Aortic smooth muscle cell (primary cell): ENCODE results near the gene TUBB. TPM values are rescaled to one million over a fixed set of nuclear protein-coding genes. Genes with fewer than 3 reads are reported as not detected.

Experiments
- total RNA-seq: library from RNA; depleted of rRNA; stranded (reverse); fragments of >200 nt; gene quantifications from 2 replicates; pipeline ENCODE4 v1.2.3, GENCODE V29; 2014

Gene TUBB
- total RNA-seq, result 421 and 431 TPM in 2 replicates

DNA sequence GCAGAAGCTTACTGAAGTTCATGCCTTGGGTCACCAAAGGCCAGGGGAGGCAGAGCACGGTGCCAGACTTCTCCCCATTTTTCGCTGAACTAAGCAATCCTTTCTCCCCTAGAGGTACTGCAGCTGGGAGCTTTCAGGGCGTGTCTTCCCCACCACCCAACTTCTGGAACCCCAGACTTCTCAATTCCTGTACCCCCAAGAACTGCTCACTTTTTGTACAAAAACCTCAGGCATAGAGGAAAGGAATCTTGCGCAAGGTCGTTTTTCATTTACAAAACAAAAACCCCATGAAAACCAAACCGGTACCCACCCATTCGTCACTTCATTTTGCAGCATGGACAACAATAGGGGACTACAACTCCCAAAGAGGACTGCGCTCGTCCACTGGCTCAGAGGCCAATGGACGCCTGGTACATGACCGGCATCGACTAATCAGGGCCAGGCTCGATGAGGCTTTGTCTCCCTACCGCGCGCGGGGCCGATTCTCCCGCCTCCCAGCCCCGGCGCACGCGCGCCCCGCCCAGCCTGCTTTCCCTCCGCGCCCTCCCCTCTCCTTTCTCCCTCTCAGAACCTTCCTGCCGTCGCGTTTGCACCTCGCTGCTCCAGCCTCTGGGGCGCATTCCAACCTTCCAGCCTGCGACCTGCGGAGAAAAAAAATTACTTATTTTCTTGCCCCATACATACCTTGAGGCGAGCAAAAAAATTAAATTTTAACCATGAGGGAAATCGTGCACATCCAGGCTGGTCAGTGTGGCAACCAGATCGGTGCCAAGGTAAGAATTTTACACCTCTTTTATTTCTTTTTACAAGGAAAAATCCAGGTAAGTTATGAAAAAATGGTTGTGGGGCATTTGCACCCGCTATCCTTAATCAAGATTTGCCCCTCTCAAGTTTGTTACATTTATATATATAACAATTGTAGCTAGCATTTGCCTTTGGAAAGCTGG lies at the start of gene TUBB:
TSS of gene TUBB (plus strand) at position 562 of the 947 bp plus-strand sequence. CDS start at position 717, 155 bp downstream.

DNA sequence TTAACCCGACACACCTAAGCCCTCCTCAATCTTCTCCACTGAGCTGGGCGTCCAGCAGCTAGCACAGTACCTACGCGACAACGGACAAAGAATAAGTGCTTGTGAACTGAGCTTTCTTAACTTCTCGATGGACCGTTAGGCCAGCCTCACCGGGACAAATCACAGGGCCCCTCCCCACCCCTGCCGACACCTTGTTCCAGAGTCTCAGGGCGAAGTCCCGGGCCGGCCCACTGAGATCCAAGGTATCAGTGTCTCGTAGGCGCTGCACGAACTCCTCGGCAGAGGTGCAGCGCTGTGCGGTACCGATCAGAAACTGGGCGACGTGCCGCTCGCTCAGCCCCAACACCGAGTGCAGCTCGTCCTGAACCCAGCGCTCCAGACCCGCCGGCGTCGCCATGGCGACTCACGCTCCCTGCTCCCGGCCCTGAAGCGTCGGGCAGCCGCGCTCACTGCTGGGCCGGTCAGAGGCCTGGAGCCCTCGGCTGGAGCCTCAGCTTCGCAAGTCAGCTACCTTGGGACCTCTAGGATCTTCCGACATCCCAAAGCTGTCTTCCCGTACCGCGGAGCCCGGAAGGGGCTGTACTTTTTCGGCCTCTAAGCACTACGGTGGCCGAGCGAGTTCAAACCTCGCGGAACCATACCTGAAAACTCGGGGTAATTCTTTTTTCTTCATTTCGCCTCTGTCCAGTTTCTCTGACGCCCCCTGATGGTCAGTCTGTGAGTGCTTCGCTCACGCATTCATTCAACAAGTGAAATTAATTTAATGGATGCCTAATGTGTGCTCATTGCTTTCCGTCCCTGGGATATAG lies 47.5 kb upstream of the TUBB start, which contains the start of gene DHX16:
TSS of gene DHX16 (minus strand) at position 562 of the 809 bp plus-strand sequence. CDS start at position 397, 165 bp downstream.

DNA sequence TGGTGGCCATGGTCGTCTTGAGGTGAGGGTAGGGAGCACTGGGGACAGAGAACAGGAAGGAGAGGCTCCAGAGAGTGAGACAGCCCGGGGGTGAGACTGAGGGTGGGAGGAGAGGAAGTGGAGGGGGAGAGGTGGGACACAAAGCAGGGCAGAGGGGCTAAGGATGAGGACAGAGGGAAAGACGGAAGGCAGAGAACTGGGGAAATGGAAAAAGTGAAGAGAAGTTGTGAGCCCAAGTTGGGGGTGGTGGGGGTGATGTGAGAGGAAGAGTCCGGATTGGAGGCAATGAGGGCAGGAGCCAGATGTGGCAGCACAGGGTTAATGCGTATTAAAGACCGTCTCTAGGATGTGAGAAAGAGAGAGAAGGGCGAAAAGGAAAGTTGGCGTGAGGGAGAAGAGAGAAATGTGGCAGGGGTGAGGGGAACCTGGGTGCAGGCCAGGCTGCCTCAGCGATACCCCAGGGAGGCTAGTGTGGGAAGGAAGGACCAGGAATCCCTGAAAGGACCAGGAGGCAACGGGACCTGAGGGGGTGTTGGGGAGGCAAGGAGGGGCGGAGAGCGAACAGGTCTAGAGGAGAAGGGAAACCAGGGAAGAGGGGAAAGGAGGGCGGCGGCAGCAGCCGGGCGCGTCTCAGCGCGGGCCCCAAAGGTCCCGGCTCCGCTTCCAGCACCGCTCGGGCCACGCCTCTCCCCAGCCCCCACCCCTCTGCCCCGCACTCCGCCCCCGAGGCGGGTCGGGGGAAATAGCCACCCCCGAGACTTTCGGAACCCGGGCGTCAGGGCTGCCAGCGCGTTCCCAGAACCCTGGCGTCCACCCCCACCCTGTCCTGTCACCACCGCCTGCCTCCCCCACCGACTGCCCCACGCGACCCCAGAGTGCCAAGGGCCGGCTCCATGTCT lies 33.9 kb upstream of the TUBB start, which contains the start of gene PPP1R18:
TSS of gene PPP1R18 (minus strand) at position 637 of the 899 bp plus-strand sequence. CDS start at position 10, 627 bp downstream.

DNA sequence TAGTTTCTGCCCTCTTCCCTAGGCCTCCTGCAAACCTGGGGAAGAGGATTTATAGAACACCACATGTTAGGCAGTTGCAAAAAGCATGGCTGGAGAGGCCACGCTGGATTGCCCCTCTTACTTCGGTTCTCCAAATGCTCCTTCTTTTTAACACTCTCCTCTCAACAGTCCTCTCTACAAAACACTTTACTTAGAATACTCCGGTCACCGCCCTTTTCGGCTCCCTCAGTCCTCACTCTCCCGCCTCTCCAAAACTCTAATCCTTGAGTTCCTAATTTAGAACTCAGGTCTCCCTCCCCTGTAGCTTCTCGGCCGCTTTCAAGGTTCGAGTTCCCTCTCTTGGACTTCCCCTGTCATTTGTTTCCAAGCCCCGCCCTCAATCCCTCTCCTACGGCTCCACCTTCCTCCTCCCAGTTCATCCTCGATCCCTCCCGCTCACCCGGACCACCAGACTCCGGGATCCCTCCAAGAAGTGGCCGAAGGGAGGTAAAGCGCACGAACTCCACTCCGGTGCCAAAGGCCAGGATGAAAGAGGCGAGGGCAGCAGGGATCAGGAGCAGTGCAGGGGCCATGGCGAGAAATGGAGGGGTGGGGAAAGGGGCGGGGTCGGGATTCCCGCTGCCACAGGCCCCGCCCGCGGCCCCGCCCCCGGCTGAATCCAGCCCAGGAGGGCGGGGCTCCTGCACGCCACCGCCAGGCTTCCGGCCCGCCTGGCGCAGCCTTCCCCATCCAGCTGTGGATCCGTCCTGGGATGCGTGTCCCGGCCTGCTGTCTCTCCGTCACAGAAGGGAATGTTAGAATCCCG lies 29.5 kb upstream of the TUBB start, which contains the start of gene NRM:
TSS of gene NRM (minus strand) at position 582 of the 805 bp plus-strand sequence. CDS start at position 572, 10 bp downstream.

DNA sequence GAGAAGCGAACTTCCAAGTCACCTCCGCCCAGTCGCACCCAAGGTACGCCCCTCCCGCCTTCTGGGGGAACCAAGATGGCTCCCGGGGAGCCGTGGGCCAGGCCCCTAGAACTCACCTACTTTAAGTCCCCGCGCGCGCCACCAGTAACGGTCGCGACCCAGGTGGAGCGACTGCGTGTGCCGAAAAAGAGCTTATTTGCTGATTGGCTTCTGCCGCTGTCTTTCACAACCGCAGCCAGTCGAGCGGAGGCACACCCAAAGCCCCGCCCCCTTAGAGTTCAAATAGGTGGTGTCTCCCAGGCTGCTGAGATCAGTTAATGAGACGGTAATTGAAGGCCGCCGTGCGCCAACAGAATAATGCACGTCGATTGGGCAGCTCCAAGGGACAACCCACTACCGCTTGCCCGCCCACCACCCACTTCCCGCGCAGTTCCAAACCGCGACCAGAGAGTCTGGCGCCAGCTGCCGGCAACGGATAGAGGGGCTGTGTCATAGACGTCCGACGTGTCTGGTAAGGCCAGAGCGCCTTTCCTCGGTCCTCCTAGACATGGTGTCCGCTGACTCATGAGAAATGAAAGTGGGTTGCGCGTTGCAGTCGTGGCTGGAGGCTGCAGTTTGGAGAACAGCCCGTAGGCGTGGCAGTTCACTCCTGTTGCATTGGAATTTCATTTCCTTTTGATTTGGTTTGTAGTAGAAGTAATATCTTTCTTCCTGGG lies 2.9 kb upstream of the TUBB start, which contains the start of gene MDC1:
TSS of gene MDC1 (minus strand) at position 153 of the 716 bp plus-strand sequence. CDS start 2,106 bp downstream, outside the sequence.

DNA sequence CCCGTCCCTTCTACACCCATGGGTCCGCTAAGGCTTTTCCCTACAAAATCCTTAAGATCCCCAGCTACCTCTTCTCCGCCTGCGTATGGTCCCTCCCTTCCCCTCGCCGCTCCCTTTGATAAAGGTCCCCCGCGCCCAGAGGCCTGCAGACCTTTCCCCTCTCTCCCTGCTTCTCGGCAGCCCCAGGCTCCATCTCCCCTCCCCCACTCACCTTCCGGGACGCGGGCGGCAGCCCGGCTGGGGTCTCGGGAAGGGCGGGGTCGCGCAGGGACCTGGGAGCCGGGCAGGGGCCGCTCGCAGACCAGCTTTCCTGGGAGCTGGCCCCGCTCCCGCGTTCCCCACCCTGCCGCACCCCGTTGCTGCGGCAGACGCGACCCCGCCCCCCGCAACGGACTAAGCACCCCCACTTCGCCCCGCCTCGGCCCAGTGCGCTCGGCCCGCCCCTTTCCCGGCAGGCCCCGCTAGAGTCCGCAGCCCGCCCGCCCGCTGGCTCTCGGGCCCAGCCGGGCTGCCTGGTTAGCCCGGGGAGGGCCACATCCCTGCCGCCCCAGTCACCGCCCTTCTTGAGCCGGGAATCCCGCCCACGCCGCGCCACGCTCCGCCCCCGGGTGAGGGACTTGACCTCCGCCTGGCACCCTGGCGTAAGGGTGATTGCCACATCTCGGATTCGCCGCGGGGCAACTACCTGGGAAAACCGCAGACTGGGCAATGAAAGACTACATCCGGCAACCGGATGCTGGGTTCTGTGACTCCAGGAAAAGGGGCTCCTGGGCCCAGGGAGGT lies 22.4 kb downstream of the TUBB start, which contains the start of gene FLOT1:
TSS of gene FLOT1 (minus strand) at position 372 of the 783 bp plus-strand sequence. CDS start 498 bp downstream, outside the sequence.

DNA sequence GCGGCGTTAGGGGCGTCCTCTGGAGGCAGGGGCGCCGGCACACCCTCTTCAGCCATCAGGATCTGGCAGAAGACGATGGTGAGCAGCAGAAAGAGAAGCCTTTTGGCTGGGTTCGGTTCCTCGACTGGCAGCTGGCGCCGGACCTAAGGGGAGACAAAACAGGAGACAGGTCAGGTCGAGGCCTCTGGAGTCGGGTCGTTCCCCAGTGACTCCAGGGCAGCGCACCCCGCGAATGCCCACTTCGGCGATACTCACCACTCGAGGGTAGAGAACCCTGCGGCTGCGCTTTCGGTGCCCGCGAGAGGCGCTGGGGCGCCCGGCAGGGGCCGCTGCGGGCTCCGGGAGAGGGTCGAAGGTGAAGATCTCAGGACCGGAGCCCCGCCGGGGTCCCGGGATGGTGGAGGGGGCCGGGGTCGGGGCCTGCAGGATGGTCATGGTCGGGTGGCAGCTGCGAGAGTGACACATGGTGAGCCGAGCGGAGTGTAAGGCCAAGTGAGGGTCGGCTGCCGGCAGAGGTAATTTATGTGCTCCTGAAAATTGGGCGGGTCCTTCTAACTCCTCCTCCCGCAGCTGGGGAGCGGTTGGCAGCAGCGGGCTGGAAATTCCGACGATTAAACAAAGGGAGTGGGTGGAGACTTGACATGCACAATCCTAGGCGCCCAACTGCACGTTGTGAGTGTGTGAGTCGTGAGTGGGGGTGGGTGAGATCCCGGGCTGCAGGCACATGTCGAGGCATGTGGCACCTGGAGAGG lies 24.1 kb downstream of the TUBB start, which contains the start of gene IER3:
TSS of gene IER3 (minus strand) at position 494 of the 752 bp plus-strand sequence. CDS start at position 465, 29 bp downstream.

Other genes with a start within 250 kb of the TUBB start
- 199 and 242 TPM in 2 replicates for gene HLA-E, start 230.8 kb upstream of the TUBB start, total RNA-seq
- gene GNL1, start 163.9 kb upstream of the TUBB start, total RNA-seq, result 57.0 and 60.9 TPM in 2 replicates
- gene PRR3, start 163.1 kb upstream of the TUBB start, total RNA-seq, result 4.5 and 4.7 TPM in 2 replicates
- gene ABCF1, start 148.9 kb upstream of the TUBB start, total RNA-seq, result 34.1 and 49.5 TPM in 2 replicates
- gene PPP1R10, start 103.1 kb upstream of the TUBB start, total RNA-seq, result 11.1 and 12.6 TPM in 2 replicates
- gene MRPS18B, start 102.5 kb upstream of the TUBB start, total RNA-seq, result 39.6 and 44.9 TPM in 2 replicates
- 2.4 and 3.2 TPM in 2 replicates for gene ATAT1, start 93.5 kb upstream of the TUBB start, total RNA-seq
- gene C6orf136, start 73.2 kb upstream of the TUBB start, total RNA-seq, result 1.7 TPM in 2 replicates
- gene DHX16, start 47.3 kb upstream of the TUBB start, total RNA-seq, result 33.3 and 46.6 TPM in 2 replicates
- 68.2 and 79.1 TPM in 2 replicates for gene PPP1R18, start 33.7 kb upstream of the TUBB start, total RNA-seq
- gene NRM, start 29.4 kb upstream of the TUBB start, total RNA-seq, result 2.2 and 3.1 TPM in 2 replicates
- gene MDC1, start 3.1 kb upstream of the TUBB start, total RNA-seq, result 4.6 and 5.1 TPM in 2 replicates
- gene FLOT1, start 22.3 kb downstream of the TUBB start, total RNA-seq, result 138 and 150 TPM in 2 replicates
- 14.3 and 32.0 TPM in 2 replicates for gene IER3, start 24.2 kb downstream of the TUBB start, total RNA-seq
- 15.2 and 17.1 TPM in 2 replicates for gene DDR1, start 164.2 kb downstream of the TUBB start, total RNA-seq
- gene GTF2H4, start 187.9 kb downstream of the TUBB start, total RNA-seq, result 5.9 and 8.0 TPM in 2 replicates
- gene VARS2, start 193.9 kb downstream of the TUBB start, total RNA-seq, result 12.4 and 16.8 TPM in 2 replicates
- gene SFTA2, start 211.8 kb downstream of the TUBB start, total RNA-seq, result not detected in 2 replicates
- gene MUCL3, start 220.6 kb downstream of the TUBB start, total RNA-seq, result not detected in 2 replicates